Vein endothelial cell (primary cell): ENCODE measurements around the gene TBC1D22A. TPM values are rescaled to one million over a fixed set of nuclear protein-coding genes. Genes with fewer than 3 reads are reported as not detected.

ENCODE experiments used
- total RNA-seq: library from RNA; depleted of rRNA; stranded (reverse); fragments of >200 nt; gene quantifications from 2 replicates; pipeline ENCODE4 v1.2.3, GENCODE V29; 2012

Gene TBC1D22A
- total RNA-seq, result 23.9 and 27.4 TPM in 2 replicates

GRCh38 chr22:46762238-46763050, at the start of gene TBC1D22A:
Gene TBC1D22A, plus strand, starts transcription at chr22:46762650. Its CDS starts 137 bp downstream, at chr22:46762787.

GRCh38 chr22:46737976-46738646, 24.3 kb upstream of the TBC1D22A start, which contains the start of gene CERK:
Gene CERK, minus strand, starts transcription at chr22:46738252. Its CDS starts 104 bp downstream, at chr22:46738148.

Other genes starting within 250 kb of the TBC1D22A start
- 9.8 and 26.1 TPM in 2 replicates for gene CELSR1, start 225.0 kb upstream of the TBC1D22A start, total RNA-seq
- 10.0 and 18.0 TPM in 2 replicates for gene GRAMD4, start 142.3 kb upstream of the TBC1D22A start, total RNA-seq
- gene CERK, start 24.4 kb upstream of the TBC1D22A start, total RNA-seq, result 103 and 118 TPM in 2 replicates